Measurements from ENCODE around the gene PRXL2B.

The PRXL2B gene

DNA sequence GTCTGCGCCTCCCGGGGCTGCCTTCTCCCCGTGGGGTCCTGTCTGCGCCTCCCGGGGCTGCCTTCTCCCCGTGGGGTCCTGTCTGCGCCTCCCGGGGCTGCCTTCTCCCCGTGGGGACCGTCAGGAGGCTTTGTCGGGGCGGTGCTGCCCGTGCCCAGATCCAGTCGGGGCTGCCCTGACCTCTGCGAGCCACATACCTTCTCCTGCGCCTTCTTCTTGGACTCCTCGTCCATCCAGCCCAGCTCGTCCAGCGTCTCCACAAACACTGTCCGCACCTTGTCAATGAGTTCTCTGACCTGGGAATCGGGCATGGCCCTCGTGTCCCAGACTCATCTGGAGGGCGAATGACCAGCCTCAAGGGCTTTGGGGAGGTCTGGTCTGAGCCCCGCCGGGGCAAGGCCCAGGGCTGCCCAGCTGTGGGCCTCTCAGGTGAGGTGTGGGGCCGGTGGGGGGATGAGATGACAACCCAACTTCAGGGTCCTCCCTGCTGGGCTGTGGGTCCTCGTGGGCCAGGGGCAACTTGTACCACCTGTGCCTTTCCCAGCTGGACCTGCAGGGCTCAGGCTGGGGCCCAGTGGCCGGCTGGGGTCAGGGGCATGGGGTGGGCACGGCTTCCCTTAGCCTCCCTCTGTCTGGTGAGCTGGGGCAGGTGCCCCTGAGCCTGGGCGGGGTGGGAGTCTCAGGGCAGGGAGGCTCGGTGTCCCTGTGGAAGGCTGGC is 9.4 kb downstream of the PRXL2B start:
- TF ChIP-seq, protein P1, sequence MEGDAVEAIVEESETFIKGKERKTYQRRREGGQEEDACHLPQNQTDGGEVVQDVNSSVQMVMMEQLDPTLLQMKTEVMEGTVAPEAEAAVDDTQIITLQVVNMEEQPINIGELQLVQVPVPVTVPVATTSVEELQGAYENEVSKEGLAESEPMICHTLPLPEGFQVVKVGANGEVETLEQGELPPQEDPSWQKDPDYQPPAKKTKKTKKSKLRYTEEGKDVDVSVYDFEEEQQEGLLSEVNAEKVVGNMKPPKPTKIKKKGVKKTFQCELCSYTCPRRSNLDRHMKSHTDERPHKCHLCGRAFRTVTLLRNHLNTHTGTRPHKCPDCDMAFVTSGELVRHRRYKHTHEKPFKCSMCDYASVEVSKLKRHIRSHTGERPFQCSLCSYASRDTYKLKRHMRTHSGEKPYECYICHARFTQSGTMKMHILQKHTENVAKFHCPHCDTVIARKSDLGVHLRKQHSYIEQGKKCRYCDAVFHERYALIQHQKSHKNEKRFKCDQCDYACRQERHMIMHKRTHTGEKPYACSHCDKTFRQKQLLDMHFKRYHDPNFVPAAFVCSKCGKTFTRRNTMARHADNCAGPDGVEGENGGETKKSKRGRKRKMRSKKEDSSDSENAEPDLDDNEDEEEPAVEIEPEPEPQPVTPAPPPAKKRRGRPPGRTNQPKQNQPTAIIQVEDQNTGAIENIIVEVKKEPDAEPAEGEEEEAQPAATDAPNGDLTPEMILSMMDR (IDR thresholded peaks at IDR 0.05; ENCODE audit: low read depth, low read length): no peak
- DNase-seq (ENCODE audit: extremely low read depth, low read depth): no peak

DNA sequence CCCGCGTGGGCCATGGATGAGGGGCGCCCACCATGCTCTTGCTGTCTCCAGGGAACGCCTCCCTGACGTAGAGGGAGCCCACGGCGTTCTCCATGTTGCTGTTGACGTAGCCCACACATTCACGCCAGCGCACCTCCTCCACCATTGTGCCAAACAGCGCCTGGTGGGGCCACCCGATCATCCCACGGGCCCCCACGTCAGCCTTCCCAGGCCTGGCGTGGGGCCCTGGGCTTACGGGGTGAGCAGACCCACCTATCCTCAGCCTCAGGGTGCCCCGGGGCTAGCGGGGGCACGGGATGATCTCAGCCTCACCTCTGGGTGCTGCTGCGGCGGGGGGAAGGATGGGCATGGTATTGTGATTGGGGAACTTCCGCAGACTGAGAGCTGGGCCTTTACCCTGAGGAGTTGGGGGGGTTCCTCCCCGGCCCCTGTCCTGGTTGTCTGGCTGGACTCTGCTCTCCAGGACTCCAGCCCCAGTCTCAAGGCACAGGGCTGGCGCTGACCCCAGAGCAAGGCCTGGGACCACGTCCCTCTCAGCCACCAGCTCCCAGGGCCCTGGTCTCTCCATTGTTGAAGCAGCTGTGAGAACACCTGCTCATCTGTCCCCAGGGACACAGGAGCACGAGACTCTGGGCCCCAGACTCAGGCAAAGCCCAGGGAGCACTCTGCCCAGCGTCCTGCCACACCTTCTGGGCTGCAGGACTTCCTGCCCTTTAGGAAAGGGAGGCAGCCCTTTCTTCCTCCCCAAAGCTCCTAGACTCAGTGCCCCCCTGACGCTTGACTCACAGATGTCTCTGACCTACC is 10.2 kb downstream of the PRXL2B start:
- DNase-seq (ENCODE audit: extremely low read depth, low read depth): no peak

DNA sequence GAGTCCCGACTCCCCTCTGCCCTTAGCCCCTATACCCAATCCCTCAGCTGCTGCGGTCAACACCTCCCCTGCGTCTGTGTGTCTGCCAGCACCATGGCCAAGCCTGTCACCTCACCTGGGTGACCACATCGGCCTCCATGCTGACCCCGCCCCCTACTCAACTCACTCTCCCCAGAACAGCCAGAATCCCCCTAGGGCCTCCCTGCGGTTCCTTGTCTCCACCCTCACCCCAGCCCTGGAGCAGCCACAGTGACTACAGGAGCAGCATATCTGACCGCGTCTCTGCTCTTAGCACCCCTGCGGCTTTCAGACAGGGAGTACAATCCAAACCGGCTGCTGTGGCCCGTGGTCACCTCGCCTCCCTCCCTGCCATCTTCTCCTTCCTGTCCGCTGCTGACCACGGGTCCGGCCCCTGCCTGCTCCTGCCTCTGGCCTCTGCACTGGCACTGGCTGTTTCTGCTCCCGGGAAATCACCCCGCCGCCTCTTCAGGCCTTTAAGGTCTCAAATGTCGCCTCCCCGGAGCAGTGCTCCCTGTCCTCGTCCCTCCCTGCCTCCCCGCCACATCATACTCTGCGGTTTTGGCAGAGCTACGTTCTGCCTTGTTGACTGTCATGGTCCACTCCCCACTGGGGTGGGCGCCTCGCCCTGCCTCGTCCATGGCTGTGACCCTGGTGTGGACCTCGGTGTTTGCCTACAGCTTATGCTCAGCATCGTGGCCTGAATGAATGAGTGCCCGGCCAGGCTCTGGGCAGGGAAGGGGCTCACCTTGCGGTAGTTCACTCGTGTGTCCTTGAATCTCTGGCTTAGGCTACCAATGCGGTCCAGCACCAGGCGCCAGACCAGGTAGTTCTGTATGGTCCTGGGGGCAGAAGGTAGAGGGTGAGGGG is 11.1 kb downstream of the PRXL2B start:
- TF ChIP-seq, protein P1 (IDR thresholded peaks at IDR 0.05; ENCODE audit: low read depth, low read length): no peak
- no peak for DNase-seq (ENCODE audit: extremely low read depth, low read depth)

More for the DNA sequence above, 10.2 kb downstream of the PRXL2B start:
- TF ChIP-seq, protein P1 (IDR thresholded peaks at IDR 0.05; ENCODE audit: low read depth, low read length): no peak

DNA sequence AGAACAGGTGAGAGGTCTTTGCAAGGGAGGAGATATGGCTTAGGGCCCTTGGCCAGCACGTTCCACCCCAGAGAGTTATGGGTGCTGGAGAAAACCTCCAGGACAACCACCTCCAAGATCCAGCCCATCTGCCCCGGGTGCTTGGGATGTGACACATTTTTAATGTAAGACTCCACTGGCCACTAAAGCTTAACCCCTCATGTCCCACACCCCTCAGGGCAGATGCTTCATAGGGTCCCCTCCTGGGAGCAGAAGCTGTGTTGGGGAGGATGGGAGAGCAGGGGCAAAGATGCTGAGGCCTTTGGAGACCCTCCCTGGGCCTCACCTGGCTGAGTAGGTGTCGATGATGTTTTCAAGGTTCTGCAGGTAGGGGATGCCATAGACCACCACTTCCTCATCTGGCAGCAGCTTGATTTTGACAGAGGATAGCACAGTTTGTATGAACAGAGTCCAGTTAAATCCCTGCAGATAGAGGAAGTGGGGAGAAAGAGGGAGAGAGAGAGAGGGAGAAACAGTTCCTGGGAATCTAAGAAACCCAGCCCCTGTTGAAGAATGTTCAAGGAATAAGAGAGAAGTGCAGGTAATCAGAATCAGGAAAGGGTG is 11.9 kb downstream of the PRXL2B start:
- TF ChIP-seq, protein P1 (IDR thresholded peaks at IDR 0.05; ENCODE audit: low read depth, low read length): no peak
- no peak for DNase-seq (ENCODE audit: extremely low read depth, low read depth)

DNA sequence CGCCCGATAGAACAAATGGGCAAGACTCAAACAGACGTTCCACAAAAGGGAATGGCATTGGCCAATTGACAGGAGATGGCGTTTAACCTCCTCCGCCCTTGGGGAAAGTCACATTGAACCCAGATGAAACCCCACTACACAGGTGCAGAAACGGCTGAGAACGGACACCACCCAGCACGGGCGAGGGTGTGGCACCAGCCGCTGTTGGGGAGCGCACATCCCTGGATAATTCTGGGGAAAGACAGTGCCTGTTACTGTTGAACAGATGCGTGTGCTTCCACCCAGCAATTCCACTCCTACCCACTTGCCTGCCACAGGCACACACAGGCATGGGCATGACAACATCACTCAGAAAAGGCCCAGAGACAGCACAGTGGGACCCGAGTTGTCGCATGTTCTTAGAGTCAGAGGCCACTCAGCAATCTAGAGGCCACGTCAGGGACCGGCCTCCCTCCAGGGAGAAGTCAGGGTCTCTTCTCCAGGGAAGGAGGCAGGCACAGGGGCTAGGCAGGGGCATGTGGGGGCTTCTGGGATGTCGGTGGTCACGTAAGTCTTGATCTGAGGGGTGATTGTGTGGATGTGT is 15.2 kb downstream of the PRXL2B start:
- TF ChIP-seq, protein P1 (IDR thresholded peaks at IDR 0.05; ENCODE audit: low read depth, low read length): no peak
- DNase-seq (ENCODE audit: extremely low read depth, low read depth): no peak

DNA sequence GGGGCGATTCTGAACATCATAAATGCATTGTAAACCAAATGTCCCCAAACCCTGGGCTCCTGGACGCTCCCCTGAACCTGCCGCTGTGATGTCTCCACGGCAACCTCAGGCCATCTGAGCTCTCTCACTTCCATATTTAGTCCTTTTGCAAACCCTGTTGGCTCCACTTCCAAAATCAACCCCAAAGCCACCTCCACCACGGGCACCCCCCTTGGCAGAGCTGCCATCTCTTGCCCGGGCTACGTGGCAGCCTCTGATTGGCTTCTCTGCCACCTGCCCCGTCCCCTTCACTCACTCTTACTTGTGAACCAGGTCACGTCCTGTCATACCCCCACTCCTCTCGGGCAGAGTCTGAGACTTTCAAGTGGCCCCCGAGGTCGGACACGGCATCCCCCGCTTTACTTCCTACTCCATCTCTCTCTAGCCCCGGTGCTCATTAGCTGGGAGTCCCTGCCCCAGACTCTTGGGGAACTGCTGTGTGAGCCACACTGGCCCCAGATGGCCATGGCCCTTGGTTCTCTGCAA is 15.8 kb downstream of the PRXL2B start:
- no peak for DNase-seq (ENCODE audit: extremely low read depth, low read depth)
- TF ChIP-seq, protein P1 (IDR thresholded peaks at IDR 0.05; ENCODE audit: low read depth, low read length): no peak
